GM10248 (cell line): ENCODE measurements around the gene ELP4.

ENCODE experiments used
- CTCF ChIA-PET: fragments of 300-600 bp; sonication (Branson Sonifier 250); formaldehyde crosslinking; extraction: SDS; loops from one replicate; lab custom pipeline; 2021; ENCODE audit warnings: antibody characterized with exemption; lab: Yijun Ruan, JAX
- POLR2A ChIA-PET: fragments of 350-650 bp; sonication (Branson Sonifier 250); formaldehyde crosslinking; extraction: SDS; loops from one replicate; lab custom pipeline; 2020; ENCODE audit warnings: antibody characterized with exemption; lab: Yijun Ruan, JAX
- DNase-seq: peaks from one replicate; pipeline ENCODE4 v3.0.0; 2012; ENCODE audit errors: extremely low spot score
- TF ChIP-seq, protein P1 (sequence below): IDR thresholded peaks from 2 replicates; pipeline ENCODE4 v1.5.1; 2012; ENCODE audit warnings: mild to moderate bottlenecking, low read depth; ENCODE audit errors: extremely low read depth, missing control alignments, control extremely low read depth

ELP4 gene

DNA sequence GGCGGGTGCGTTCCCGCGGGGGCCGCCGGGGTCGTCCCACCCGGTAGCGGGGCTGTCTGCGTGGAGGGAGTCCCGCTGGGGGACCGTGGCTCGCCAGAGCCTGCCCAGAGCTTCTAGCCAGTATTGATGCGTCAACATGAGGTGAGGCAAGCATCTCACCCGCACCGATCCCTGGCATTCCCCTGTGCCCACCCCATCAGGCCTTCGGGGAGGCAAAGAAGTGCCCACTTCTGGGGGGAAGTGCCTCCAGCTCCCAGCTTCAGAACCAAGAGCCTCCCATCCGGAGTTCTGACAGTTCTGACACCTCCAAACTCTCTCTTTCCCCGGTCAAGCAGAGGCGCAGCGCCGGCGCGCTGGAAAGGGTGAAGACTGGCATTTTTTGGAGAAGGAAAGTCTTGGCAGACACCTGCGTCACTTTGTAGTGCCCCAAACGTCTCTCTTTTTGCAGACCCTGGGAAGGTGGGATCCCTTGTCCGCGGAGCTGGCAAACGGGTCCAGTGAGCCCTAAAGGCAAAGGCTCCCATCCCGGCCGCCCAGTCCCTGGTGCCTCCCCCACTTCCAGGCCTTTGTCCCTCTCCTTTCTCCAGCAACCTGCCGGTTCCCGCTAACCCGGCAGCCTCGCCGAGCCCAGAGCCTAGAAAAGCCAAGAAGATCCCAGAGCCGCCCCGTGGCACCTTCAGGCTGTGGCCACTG lies 304.8 kb downstream of the ELP4 start:
- TF ChIP-seq, protein P1, sequence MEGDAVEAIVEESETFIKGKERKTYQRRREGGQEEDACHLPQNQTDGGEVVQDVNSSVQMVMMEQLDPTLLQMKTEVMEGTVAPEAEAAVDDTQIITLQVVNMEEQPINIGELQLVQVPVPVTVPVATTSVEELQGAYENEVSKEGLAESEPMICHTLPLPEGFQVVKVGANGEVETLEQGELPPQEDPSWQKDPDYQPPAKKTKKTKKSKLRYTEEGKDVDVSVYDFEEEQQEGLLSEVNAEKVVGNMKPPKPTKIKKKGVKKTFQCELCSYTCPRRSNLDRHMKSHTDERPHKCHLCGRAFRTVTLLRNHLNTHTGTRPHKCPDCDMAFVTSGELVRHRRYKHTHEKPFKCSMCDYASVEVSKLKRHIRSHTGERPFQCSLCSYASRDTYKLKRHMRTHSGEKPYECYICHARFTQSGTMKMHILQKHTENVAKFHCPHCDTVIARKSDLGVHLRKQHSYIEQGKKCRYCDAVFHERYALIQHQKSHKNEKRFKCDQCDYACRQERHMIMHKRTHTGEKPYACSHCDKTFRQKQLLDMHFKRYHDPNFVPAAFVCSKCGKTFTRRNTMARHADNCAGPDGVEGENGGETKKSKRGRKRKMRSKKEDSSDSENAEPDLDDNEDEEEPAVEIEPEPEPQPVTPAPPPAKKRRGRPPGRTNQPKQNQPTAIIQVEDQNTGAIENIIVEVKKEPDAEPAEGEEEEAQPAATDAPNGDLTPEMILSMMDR: no peak
- CTCF ChIA-PET: no interaction called here
- DNase-seq: peak; percentile 22
- POLR2A ChIA-PET: no interaction called here

DNA sequence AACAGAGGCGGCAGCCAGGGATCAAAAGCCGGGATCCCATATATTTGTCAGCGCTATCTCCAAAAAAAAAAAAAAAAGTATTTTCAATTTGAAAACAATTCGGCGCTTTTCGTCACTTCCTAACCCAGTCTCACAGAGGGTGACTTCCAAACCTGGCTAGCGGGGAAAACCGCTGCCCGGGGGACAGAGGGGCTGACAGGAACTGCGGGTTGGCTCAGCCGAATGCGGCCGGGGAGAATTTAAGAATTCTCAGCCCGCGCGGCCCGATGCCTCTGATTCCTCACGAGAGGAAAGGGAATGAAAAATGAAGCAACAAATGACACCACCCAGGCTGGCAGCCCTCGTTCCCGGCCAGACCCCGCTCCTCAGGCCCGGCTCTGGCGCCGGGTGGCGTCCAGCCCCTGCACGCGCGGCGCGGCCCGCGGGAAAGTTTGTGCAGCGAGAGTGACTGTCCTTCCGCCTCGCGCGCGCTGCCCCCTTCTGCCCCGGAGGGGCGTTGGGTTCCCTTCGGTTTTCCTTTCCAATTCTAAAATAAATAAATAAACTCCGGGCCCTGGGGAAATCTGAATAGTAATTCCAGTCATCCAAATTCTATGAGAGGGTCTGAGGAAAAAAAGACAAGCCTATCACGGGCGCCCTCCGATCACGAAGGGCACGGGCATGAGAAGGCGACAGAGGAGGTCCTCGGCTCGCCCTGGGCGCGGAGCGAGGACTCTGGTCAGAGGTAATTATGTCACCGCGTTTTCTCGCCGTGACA lies 306.3 kb downstream of the ELP4 start:
- ChIA-PET POLR2A (no interaction called here), CTCF (interaction anchor here (0.8 kb wide), 1 partner anchor 21 kb away, joined by 3 read pairs; no protein-coding TSS in a partner anchor)
- DNase-seq: peak; percentile 22
- TF ChIP-seq, protein P1: no peak

DNA sequence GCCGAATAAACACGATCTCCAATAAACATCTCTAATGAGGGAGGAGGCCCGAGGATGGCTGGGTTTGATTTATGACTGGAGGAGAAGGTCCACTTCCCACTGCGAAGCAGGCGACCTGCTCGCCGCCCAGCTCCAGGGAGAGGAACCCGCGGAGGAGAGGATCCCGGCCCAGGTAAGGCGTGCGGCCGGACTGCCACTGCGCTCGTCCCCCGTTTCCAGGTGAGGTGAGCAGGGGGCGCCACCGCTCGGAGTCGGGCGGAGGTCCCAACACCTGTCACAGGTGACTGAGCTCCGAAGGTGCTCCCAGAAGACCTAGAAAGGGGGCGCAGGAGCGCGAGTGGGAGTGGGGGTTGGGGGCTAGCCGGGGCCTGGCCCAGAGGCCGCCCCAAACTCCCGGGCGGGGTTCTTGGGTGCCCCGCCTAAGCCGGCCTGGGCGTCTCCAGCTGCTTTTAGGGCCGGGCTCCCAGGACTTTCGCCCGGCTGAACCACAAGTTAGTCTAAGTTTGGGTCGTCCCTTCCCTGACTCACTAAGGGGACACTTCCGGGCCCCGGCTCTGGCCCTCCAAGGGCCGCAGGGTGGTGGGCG lies 307.0 kb downstream of the ELP4 start:
- CTCF ChIA-PET: interaction anchor here (0.8 kb wide), 1 partner anchor 21 kb away, joined by 3 read pairs; no protein-coding TSS in a partner anchor
- POLR2A ChIA-PET: no interaction called here

DNA sequence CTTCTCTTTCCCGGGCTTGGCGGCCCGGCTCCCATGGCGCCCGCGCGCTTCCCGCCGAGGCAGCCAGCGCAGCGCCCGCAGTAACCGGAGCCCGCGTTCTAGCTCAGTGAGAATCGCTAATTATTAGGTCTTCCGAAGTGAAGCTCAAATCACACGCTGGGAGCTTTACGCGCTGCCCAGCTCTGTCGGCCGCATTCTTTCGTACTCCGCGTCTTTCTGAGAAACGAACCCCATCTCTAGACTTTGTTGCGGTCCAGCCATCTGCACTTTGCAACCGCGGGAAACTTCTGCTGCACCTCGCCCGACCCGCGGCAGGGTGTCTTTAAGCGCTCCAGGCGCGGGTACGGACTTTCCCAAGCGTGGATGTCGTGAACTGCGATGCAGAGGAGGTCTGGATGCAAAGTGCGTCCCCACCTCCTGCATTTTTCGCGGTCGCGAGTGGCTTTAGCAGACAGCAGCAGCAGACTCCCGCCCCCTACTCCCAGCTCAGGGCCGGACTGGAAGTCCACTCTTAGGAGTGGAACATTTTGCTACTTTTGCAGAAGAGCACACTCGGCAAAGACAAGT lies 307.6 kb downstream of the ELP4 start:
- TF ChIP-seq, protein P1: no peak
- DNase-seq: peak; percentile 34
- ChIA-PET POLR2A (no interaction called here), CTCF (interaction anchor here (0.8 kb wide), 1 partner anchor 22 kb away, joined by 3 read pairs; no protein-coding TSS in a partner anchor)

More for the DNA sequence above, 307.0 kb downstream of the ELP4 start:
- peak; percentile 21 for DNase-seq
- TF ChIP-seq, protein P1: no peak

DNA sequence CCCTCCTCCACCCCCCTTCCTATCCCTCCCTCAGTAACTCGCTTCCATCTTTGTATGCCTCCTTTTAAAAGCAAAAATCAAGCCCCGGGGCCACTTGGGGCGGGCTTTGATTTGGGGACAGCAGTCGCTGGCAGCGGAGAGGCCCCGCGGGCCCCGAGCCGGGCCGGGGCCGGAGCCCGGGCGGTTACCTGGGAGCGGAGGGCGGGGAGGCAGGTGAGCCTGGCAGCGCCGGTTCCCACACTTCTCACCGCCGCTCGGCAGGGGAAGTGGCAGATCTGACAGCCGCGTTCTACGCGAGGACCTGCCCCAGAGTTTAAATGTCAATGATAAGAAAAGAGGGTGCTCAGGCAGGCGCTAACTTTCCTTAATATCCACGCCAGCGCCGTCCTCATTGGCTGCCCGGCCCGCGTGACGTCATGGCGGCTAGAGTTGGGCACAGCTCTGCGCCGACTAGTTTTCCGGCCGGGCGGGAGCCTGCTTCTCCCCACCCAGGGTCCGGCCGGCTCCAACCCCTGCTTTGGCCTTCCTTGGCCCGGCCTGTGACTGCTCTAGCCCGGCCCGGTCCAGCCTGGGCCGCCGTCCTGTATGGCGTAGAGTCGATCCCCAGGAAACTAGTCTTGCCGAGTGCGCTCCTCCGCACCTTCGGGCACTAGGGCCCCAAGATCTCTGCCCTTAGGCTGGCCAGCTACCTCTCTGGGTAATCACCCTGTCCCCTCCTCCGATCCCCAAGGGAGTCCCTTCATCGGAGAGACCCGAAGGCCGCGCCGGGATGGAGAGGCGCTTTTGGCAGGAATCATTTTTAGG lies 308.3 kb downstream of the ELP4 start:
- DNase-seq: peak; percentile 21

More for the DNA sequence above, 308.3 kb downstream of the ELP4 start:
- CTCF ChIA-PET: no interaction called here
- POLR2A ChIA-PET: no interaction called here
- TF ChIP-seq, protein P1: no peak
